ENCODE measurements around the gene DCX. TPM values are rescaled to one million over a fixed set of nuclear protein-coding genes. Genes with fewer than 3 reads are reported as not detected.

The DCX gene
- total RNA-seq, 1 donor from 2014 or later: not detected

GRCh38 chrX:111442791-111443190 is 30.8 kb upstream of the DCX start:
- TF ChIP-seq, protein P1, sequence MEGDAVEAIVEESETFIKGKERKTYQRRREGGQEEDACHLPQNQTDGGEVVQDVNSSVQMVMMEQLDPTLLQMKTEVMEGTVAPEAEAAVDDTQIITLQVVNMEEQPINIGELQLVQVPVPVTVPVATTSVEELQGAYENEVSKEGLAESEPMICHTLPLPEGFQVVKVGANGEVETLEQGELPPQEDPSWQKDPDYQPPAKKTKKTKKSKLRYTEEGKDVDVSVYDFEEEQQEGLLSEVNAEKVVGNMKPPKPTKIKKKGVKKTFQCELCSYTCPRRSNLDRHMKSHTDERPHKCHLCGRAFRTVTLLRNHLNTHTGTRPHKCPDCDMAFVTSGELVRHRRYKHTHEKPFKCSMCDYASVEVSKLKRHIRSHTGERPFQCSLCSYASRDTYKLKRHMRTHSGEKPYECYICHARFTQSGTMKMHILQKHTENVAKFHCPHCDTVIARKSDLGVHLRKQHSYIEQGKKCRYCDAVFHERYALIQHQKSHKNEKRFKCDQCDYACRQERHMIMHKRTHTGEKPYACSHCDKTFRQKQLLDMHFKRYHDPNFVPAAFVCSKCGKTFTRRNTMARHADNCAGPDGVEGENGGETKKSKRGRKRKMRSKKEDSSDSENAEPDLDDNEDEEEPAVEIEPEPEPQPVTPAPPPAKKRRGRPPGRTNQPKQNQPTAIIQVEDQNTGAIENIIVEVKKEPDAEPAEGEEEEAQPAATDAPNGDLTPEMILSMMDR (IDR thresholded peaks at IDR 0.05): no peak
- Histone ChIP-seq H3K36me3 (no peaks in the 10 kb centered on the region), H3K27ac (no peak overlapping the region), H3K9me3 (no peaks in the 10 kb centered on the region), H3K27me3 (no peaks in the 10 kb centered on the region), H3K4me3 (no peak overlapping the region), H3K4me1 (no peaks in the 10 kb centered on the region)
- intact Hi-C loops (cut with DNase I): loop anchor here (10.0 kb wide), 1 partner anchor 278 kb away; no protein-coding TSS in a partner anchor
- no peak for DNase-seq (ENCODE audit: low spot score in 2 of 2)

DNA sequence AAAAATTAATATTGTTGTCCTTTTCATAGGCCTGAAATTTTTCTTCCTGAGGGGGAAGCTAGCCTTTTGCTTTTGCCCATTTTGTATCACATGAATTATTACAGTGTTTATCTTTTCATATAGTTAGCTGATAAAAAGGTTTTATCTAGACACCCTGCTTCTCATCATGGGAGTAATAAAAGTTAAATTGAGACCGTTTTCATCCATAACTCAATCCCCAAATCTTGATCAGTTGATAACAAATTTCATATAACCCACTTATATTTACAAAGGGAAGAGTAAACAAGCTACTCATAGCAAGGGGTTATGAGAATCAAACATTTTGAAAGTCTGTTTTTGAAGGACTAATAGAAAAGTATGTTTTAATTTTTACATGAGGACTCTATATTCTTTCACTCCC is 23.5 kb upstream of the DCX start:
- TF ChIP-seq, protein P1 (IDR thresholded peaks at IDR 0.05): no peak
- Histone ChIP-seq H3K36me3 (no peaks in the 10 kb centered on the region), H3K9me3 (no peaks in the 10 kb centered on the region), H3K4me3 (no peak overlapping the region), H3K27ac (no peak overlapping the region), H3K4me1 (no peaks in the 10 kb centered on the region), H3K27me3 (no peaks in the 10 kb centered on the region)
- no peak for DNase-seq (ENCODE audit: low spot score in 2 of 2)
- intact Hi-C loops (cut with DNase I): no loop called here

- Histone ChIP-seq H3K27me3 (no peaks in the 10 kb centered on the region), H3K9me3 (no peaks in the 10 kb centered on the region), H3K27ac (no peak overlapping the region), H3K4me1 (no peaks in the 10 kb centered on the region), H3K4me3 (no peak overlapping the region), H3K36me3 (no peaks in the 10 kb centered on the region)
- TF ChIP-seq, protein P1 (IDR thresholded peaks at IDR 0.05): no peak
- intact Hi-C loops (cut with DNase I): no loop called here
- DNase-seq (ENCODE audit: low spot score in 2 of 2): no peak
Measured at GRCh38 chrX:111431001-111431400, 19.0 kb upstream of the DCX start.

DNA sequence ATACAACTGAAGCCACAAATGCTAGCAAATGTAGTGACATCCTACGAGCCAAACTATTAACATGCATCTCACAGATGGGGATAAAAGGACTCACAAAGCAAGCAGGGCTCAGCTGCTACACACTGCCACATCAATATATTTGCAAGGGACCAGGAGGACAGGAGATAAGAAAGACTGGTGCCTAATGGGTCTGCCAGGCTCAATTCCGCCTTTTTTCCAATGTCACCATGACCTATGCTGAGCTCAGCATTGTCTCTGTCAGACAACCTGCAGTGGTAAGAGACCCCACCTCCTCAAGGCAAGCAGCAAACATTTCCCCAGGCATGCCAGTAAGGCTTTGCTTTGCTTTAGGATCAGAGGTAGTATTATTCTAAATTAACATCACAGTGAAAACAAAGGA is 435 bp downstream of the DCX start:
- Histone ChIP-seq H3K27ac (no peak overlapping the region), H3K4me3 (no peak overlapping the region), H3K36me3 (no peaks in the 10 kb centered on the region), H3K9me3 (no peaks in the 10 kb centered on the region), H3K4me1 (no peaks in the 10 kb centered on the region), H3K27me3 (no peaks in the 10 kb centered on the region)
- intact Hi-C loops (cut with DNase I): no loop called here
- TF ChIP-seq, protein P1 (IDR thresholded peaks at IDR 0.05): no peak
- DNase-seq (ENCODE audit: low spot score in 2 of 2): no peak

DNA sequence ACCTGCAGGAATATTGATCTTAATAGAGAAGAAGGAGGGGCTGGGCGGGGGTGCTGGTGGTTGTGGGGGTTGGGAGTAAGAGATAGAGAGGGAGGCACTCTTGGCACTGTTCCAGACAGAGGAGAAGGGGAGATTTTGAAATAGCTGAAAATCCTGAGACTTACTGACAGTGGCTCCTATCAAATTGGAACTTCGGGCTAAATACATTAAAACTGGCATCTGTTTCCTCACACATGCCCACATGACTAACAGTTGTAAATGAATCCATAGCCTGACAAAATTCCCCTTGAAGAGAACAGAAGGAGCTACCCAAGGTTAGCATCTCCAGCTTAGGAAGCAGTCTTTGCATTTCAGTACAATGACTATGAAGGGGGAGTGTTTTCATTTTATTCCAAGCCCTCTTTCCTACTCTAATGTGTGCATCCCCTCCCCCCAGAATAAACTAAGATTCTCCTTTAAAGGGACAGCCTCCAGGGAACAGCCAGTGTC is 1.4 kb downstream of the DCX start:
- DNase-seq (ENCODE audit: low spot score in 2 of 2): no peak
- intact Hi-C loops (cut with DNase I): no loop called here
- no peaks in the 10 kb centered on the region for H3K27me3 ChIP-seq

More for the DNA sequence above, 1.4 kb downstream of the DCX start:
- no peak overlapping the region for H3K4me3 ChIP-seq
- TF ChIP-seq, protein P1 (IDR thresholded peaks at IDR 0.05): no peak
- H3K4me1 ChIP-seq: no peaks in the 10 kb centered on the region
- H3K36me3 ChIP-seq: no peaks in the 10 kb centered on the region
- H3K9me3 ChIP-seq: no peaks in the 10 kb centered on the region
- no peak overlapping the region for H3K27ac ChIP-seq
